Measurements from ENCODE around the gene AKAP14.
"Not testable (repeated sequence)": the region's sequence is repeated elsewhere in the genome, so short reads cannot be mapped to it uniquely, and the experiment has no call there.

The AKAP14 gene

DNA sequence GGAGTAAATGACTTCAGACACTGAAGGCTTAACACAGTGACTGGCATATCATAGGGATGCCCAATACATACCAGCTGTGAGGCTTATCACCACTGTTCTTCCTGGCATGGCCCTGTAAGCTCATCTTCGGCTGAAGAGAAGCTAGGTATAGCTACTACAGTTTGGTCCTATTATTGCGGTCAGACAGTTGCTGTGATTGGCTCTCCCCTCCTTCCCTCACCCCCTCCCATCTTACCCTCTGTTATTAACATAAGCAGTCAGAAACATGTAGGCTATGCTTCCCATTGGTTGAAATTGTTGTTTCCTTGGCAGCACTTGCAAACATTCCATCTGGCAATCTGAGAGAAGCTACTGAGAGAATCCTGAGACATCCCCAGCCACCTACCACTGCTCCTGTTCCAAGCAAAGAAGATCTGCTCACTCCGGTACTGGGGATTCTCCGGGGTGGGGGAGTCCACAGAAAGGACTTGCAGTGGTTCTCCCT, at the start of gene AKAP14:
TSS of gene AKAP14 (plus strand) at position 51 of the 484 bp plus-strand sequence. CDS start 7,331 bp downstream, outside the sequence.
- DNase-seq (ENCODE audit: low read depth), result no peak

- peak; percentile 85 for DNase-seq (ENCODE audit: low read depth)
Measured at GRCh38 chrX:119852382-119853353, 43.0 kb upstream of the AKAP14 start, which contains the start of gene UPF3B. UPF3B (minus strand) TSS chrX:119852963; CDS start chrX:119852928, 35 bp downstream.

- DNase-seq (ENCODE audit: low read depth), result no peak
Measured at GRCh38 chrX:119853444-119853843, 42.2 kb upstream of the AKAP14 start.

- DNase-seq (ENCODE audit: low read depth), result peak; percentile 10
Measured at GRCh38 chrX:119870626-119871131, 25.0 kb upstream of the AKAP14 start.

DNA sequence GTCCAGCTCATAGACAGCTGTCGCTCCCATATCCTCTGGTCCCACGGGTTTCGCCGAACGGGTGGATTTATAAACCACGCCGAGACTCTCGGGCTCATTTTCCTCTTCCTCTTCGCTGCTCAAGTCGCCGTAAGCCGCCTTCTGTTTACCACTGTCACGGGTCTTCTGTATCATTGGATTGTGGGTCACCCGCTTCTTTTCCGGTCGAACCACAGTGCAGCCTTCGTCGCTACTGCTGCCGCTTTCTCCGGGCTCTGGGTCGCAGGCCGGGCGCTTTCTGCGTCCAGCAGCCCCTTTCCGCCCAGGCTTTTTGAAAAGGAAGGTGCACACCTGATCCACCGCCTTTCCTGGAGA, 24.5 kb upstream of the AKAP14 start:
- no peak for DNase-seq (ENCODE audit: low read depth)

DNA sequence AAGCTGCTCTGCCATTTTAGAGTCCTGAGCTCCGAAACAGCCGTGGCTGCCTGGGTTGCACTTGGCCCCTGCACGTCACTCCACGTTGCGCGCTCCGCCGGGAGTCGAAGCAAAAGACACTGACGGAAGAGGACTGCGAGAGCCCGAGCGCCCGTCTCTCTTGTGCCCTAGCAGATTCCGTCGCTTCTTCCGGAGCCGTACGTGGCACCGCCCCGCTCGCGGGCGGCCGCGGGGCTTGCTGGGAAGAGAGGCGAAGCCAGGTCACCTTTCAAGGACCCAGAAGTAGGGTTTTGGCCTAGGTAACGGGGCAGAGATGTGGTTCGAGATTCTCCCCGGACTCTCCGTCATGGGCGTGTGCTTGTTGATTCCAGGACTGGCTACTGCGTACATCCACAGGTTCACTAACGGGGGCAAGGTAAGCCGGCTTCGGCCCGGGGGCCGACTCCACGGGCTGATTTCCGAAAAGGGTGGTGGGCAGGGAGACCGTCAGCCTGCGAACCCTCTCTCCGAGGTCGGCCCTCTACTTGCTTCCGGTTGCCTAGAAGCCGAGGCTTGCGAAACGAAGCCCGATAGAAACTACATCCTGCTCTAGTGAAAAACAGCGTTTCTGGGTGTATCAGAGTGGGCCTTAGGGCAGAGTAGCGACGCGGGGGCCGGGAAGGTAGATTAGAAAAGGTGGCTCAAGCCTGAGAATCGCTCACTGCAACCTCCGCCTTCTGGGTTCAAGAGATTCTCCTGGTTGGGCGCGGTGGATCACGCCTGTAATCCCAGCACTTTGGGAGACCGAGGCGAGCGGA, 23.9 kb upstream of the AKAP14 start, which contains the start of the genes NDUFA1 and RNF113A:
TSS of gene NDUFA1 (plus strand) at position 234 of the 797 bp plus-strand sequence. CDS start at position 314, 80 bp downstream.
TSS of gene RNF113A (minus strand) at position 135 of the 797 bp plus-strand sequence. CDS start at position 15, 120 bp downstream.
- peak; percentile 73 for DNase-seq (ENCODE audit: low read depth)

DNA sequence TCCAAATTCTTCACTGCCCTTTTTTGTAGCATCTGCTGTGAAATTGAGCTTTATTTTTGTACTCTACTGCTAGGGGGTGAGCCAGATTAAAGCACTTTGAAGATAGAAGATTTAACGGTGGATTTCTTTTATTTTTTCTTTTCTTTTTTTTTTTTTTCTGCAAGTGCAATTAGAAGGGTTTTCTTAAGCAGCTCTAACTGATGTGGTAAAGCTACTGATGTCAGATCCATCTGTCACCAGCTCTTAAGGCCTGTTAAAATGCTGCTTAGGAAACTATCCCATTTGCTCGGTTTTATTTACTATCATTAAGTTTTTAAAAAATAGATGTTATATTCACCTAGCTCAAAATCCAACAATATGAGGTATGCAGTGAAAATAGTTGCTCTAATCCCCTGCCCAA, 17.0 kb upstream of the AKAP14 start:
- DNase-seq (ENCODE audit: low read depth), result no peak

- DNase-seq (ENCODE audit: low read depth), result no peak
Measured at GRCh38 chrX:119880076-119880475, 15.6 kb upstream of the AKAP14 start.

GRCh38 chrX:119880552-119881437, 14.9 kb upstream of the AKAP14 start:
- DNase-seq (ENCODE audit: low read depth), result no peak

DNA sequence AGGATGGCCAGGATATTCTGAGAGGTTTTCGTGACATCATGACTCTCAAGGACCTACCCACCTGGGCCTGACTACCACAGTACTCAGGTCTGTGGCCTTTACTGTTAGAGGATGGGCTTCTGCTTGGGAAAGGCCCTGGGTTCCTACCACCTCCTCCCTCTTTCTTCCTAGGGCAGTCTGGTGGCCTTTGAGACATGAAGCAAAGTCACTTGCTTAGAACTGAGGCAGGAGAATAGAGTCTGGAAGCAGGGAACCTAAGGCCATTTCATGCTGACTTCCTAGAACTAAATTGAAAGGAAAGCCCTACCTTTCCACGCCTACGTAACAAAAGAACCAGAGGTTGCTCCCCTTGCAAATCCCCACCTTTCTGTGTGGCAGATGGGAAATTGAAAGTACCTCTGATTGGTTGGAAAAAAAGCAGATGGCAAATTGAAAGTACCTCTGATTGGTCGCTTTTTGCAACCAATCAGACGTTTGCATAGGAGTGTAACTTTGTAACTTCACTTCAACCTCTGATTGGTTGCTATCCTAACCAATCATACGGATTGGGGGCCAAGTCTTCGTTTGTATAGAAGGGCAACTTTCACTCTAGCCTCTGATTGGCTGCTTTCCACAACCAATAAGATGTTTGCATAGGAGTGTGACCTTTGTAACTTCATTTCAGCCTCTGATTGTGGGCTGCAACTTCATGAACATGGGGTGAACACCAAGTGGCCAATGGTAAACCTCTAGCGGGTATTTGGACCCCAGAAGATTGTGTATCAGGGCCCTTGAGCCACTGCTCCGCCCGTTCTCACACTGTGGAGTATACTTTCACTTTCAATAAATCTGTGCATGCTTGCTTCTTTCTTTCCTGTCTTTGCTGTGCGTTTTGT, 9.9 kb upstream of the AKAP14 start:
- no peak for DNase-seq (ENCODE audit: low read depth)

DNA sequence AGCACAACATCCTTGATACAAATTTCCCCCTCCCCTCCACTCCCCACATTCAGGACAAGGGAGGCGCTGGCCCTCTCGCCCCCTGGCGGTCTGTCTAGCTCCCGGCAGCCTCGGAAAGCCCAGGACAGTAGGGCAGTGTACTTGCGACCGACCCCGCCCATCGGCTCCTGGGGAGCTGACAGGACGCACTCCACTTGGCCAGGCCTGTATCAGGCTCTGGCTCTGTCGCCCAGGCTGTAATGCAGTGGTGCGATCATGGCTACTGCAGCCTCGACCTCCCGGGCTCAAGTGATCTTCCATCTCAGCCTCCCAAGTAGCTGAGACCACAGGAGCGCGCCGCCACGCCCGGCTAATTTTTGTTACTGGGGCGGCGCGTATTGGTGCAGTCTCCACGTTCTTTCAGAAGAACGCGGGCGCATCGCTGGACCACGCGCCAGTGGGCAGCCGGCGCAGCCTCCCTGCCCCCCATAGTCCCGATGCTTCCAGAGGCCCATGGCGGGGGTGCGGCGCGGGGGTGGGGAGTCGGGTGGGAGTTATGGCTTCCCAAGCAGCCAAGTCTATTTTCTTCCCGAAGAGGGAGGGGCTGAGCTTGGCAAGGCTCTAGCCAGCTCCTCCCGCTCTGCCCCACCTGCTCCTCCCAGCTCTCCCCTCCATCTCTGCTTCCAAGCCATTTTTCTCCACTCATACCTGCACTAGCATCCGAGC, 7.8 kb upstream of the AKAP14 start:
- peak; percentile 30 for DNase-seq (ENCODE audit: low read depth)

DNA sequence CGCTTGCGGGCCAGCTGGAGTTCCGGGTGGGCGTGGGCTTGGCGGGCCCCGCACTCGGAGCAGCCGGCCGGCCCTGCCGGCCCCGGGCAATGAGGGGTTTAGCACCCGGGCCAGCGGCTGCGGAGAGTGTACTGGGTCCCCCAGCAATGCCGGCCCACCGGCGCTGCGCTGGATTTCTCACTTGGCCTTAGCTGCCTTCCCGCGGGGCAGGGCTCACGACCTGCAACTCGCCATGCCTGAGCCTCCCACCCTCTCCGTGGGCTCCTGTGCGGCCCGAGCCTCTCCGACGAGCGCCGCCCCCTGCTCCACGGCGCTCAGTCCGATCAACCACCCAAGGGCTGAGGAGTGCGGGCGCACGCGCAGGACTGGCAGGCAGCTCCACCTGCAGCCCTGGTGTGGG, 5.1 kb upstream of the AKAP14 start:
- DNase-seq (ENCODE audit: low read depth), result not testable (repeated sequence)

- DNase-seq (ENCODE audit: low read depth), result not testable (repeated sequence)
Measured at GRCh38 chrX:119891961-119892692, 3.6 kb upstream of the AKAP14 start.

DNA sequence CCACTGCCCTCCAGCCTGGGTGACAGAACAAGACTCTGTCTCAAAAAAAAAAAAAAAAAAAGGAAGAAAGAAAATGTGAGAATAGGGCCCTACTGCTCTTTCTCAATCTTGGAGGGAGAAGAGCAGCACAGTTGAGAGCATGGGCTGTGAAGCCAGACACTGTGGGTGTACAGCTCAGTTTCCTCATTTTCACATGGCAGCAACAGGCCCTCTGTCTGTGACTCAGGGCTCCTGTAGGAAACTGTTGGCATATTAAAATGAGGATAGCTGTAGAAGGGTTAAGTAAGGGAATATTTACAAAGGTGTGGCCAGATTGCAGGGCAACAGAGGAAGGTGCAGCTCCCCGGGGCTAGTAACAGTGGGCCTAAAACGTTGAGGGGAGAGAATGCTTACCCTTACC, 3.4 kb downstream of the AKAP14 start:
- no peak for DNase-seq (ENCODE audit: low read depth)

GRCh38 chrX:119900976-119901375, 5.3 kb downstream of the AKAP14 start:
- no peak for DNase-seq (ENCODE audit: low read depth)

- no peak for DNase-seq (ENCODE audit: low read depth)
Measured at GRCh38 chrX:119916310-119916709, 20.6 kb downstream of the AKAP14 start.

GRCh38 chrX:119917877-119918276, 22.2 kb downstream of the AKAP14 start:
- no peak for DNase-seq (ENCODE audit: low read depth)

- DNase-seq (ENCODE audit: low read depth), result no peak
Measured at GRCh38 chrX:119919835-119920585, 24.3 kb downstream of the AKAP14 start.

All from activated T-cell treated with anti-CD3 and anti-CD28 coated beads for 24 hours (primary cell).